Measurements from ENCODE around the gene TARBP1.
A peak's percentile ranks its signal among the peaks of the same experiment; 100 is the strongest.

Gene TARBP1

DNA sequence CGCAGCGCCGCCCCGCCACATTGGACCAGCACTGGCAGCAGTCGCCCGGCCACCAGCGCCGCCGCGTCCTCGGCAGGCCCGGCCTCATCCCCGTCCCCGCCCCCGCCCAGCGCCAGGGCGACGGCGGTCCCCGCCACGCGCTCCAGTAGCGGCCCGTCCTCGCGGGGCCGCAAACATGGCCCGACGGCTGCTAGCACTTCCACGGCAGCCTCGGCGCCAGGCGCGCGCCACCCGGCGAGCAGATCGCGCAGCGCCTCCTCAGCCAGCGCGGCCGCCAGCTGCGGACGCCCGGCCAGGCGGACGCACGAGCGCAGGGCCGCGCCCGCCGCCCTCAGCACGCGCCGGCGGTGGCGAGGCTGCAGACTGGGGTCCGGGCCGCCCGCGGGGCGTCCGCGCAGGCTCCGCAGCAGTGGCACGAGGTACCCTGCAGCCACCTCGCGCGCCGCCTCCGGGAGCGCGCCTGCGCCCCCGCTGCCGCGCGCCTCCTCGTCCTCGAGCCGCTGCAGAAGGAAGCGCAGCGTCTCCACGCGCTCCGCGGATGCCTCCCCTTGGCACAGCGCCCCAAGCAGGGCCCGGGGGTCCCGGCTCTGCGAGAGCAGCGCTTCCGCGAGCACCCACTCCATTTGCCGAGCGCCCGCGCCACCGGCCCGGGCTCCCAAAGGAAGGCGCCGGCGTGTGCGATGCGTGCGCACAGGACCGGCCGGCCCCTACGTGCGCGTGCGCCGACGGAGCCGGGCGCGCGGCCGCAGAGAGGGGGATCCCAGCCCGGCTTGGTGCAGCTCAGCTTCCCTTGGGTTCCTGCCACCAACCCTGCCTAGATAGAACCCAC, at the start of gene TARBP1:
TSS of gene TARBP1 (minus strand) at position 699 of the 829 bp plus-strand sequence. CDS start at position 623, 76 bp downstream.
- Histone ChIP-seq H3K36me3 (ENCODE audit: control insufficient read depth, insufficient read depth, low read length) (no peaks in the 10 kb centered on the region; the same call in 1 of the 2 replicates), H3K27me3 (ENCODE audit: control insufficient read depth, insufficient read depth, low read length) (peaks cover 4% of the 10 kb centered on the region; the same call in 1 of the 2 replicates), H3K4me3 (ENCODE audit: low read length) (peak within 1 kb of the TSS; percentile 66), H3K27ac (ENCODE audit: low read length) (no peak within 1 kb of the TSS), H3K4me1 (ENCODE audit: control insufficient read depth, insufficient read depth, low read length) (peaks cover 2% of the 10 kb centered on the region), H3K9me3 (ENCODE audit: control insufficient read depth, insufficient read depth, low read length) (no peaks in the 10 kb centered on the region)
- DNase-seq (ENCODE audit: low read depth, low spot score), result peak; percentile 29
- WGBS (ENCODE audit: insufficient coverage, insufficient read length), result no CpG with 5 or more reads among the region's 122 CpGs

- no peak for DNase-seq (ENCODE audit: low read depth, low spot score)
- no CpG with 5 or more reads among the region's 14 CpGs for WGBS (ENCODE audit: insufficient coverage, insufficient read length)
- Histone ChIP-seq H3K4me1 (ENCODE audit: control insufficient read depth, insufficient read depth, low read length) (no peaks in the 10 kb centered on the region; the same call in none of the 2 replicates), H3K27ac (ENCODE audit: low read length) (no peak overlapping the region), H3K36me3 (ENCODE audit: control insufficient read depth, insufficient read depth, low read length) (no peaks in the 10 kb centered on the region), H3K4me3 (ENCODE audit: low read length) (no peak overlapping the region), H3K9me3 (ENCODE audit: control insufficient read depth, insufficient read depth, low read length) (no peaks in the 10 kb centered on the region), H3K27me3 (ENCODE audit: control insufficient read depth, insufficient read depth, low read length) (no peaks in the 10 kb centered on the region)
Observed at GRCh38 chr1:234528074-234528865, 49.3 kb upstream of the TARBP1 start.

- WGBS (ENCODE audit: insufficient coverage, insufficient read length), result no CpG with 5 or more reads among the region's 6 CpGs
- Histone ChIP-seq H3K9me3 (ENCODE audit: control insufficient read depth, insufficient read depth, low read length) (no peaks in the 10 kb centered on the region), H3K36me3 (ENCODE audit: control insufficient read depth, insufficient read depth, low read length) (no peaks in the 10 kb centered on the region), H3K4me3 (ENCODE audit: low read length) (no peak overlapping the region), H3K4me1 (ENCODE audit: control insufficient read depth, insufficient read depth, low read length) (no peaks in the 10 kb centered on the region; the same call in none of the 2 replicates), H3K27me3 (ENCODE audit: control insufficient read depth, insufficient read depth, low read length) (no peaks in the 10 kb centered on the region), H3K27ac (ENCODE audit: low read length) (no peak overlapping the region)
- DNase-seq (ENCODE audit: low read depth, low spot score), result no peak
Observed at GRCh38 chr1:234527346-234527745, 48.4 kb upstream of the TARBP1 start.

- H3K4me1 ChIP-seq (ENCODE audit: control insufficient read depth, insufficient read depth, low read length), result no peaks in the 10 kb centered on the region; the same call in none of the 2 replicates
- H3K9me3 ChIP-seq (ENCODE audit: control insufficient read depth, insufficient read depth, low read length), result no peaks in the 10 kb centered on the region
- WGBS (ENCODE audit: insufficient coverage, insufficient read length), result no CpG with 5 or more reads among the region's 3 CpGs
- H3K4me3 ChIP-seq (ENCODE audit: low read length), result no peak overlapping the region
- DNase-seq (ENCODE audit: low read depth, low spot score), result no peak
- H3K27me3 ChIP-seq (ENCODE audit: control insufficient read depth, insufficient read depth, low read length), result no peaks in the 10 kb centered on the region
- H3K36me3 ChIP-seq (ENCODE audit: control insufficient read depth, insufficient read depth, low read length), result no peaks in the 10 kb centered on the region
- no peak overlapping the region for H3K27ac ChIP-seq (ENCODE audit: low read length)
Observed at GRCh38 chr1:234526922-234527321, 47.9 kb upstream of the TARBP1 start.

DNA sequence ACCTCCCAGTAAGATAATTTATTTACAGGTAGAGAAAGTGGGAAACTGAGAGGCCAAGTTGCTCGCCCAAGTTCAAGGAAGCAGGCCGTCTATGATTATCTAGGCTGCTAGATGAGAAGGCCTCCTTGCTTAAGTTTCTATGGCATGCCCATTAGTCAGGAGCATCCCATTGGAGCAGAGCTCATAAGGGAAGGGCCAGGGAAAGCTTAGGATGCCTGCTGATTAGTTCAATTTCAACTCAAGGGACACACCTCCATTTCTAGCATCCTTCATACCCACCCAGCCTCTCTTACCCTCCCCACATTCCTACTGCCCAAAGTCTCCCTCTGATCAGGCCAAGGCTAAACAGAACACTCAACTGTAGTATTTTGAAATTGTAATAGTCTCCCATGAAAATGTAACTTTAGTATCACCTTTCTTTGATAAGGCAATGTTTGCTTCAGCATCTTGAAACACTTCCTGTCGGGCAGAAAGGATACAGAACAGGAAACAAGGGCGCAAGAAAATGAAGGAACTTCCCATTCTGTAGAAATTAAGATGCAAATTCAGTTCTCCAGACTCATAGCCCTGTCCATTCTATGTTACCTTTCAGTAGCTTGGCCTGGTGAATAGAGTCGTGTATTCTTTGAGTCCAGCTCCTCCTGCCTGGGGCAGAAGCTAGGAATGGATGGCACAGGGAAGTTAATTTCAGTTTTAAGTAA, 46.3 kb upstream of the TARBP1 start:
- no peaks in the 10 kb centered on the region for H3K4me1 ChIP-seq (ENCODE audit: control insufficient read depth, insufficient read depth, low read length)
- H3K4me3 ChIP-seq (ENCODE audit: low read length), result no peak overlapping the region
- no peak for DNase-seq (ENCODE audit: low read depth, low spot score)
- no peaks in the 10 kb centered on the region for H3K27me3 ChIP-seq (ENCODE audit: control insufficient read depth, insufficient read depth, low read length)
- H3K27ac ChIP-seq (ENCODE audit: low read length), result no peak overlapping the region
- H3K9me3 ChIP-seq (ENCODE audit: control insufficient read depth, insufficient read depth, low read length), result no peaks in the 10 kb centered on the region
- no CpG with 5 or more reads among the region's 5 CpGs for WGBS (ENCODE audit: insufficient coverage, insufficient read length)
- H3K36me3 ChIP-seq (ENCODE audit: control insufficient read depth, insufficient read depth, low read length), result no peaks in the 10 kb centered on the region

GRCh38 chr1:234521836-234522235, 42.9 kb upstream of the TARBP1 start:
- DNase-seq (ENCODE audit: low read depth, low spot score), result no peak
- H3K4me1 ChIP-seq (ENCODE audit: control insufficient read depth, insufficient read depth, low read length), result no peaks in the 10 kb centered on the region
- H3K4me3 ChIP-seq (ENCODE audit: low read length), result no peak overlapping the region
- WGBS (ENCODE audit: insufficient coverage, insufficient read length), result no CpG with 5 or more reads among the region's 5 CpGs
- H3K27ac ChIP-seq (ENCODE audit: low read length), result no peak overlapping the region
- no peaks in the 10 kb centered on the region for H3K36me3 ChIP-seq (ENCODE audit: control insufficient read depth, insufficient read depth, low read length)
- no peaks in the 10 kb centered on the region for H3K27me3 ChIP-seq (ENCODE audit: control insufficient read depth, insufficient read depth, low read length)
- H3K9me3 ChIP-seq (ENCODE audit: control insufficient read depth, insufficient read depth, low read length), result no peaks in the 10 kb centered on the region

DNA sequence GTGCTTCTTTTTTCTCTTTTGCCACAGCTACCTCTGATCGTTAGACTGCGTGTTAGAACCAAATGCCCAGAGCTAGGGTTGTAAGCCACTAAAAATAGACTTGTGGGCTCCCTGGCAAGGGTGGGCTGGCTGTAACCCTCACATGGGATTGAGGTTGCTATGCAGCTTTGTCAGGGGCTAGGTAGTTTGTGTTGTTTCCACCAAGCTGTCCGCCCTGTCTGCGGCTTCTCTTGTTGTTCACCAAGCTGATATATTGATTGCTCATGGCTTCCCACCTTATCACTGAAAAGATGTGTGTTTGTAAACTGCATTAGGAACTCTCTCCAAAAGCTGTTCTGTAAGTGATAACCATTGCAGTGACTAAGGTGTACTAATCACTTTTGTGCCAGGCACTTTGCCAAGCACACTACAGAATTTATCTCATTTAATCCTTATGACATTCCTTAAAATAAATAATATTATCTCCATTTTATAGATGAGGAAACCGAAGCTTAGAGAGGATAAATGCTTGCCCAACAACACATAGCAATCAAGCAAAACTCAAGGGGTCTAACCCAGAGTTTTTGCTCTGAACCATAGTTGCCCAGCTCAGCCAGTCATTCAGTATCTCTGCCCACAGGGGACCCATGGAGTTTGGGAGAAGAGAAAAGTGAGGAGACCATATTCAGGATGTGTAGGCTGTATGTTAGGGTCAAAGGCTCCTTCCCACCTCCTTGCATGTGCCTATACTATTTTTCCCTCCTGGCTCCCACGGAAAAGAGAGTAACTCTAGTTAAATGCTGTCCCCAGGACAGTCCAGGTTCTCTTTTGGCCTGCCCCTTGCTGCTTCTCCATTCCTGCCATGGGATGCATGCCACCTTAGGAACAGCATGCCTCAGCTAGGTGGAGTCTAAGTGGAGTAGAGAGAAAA, 42.2 kb upstream of the TARBP1 start:
- Histone ChIP-seq H3K9me3 (ENCODE audit: control insufficient read depth, insufficient read depth, low read length) (no peaks in the 10 kb centered on the region), H3K4me1 (ENCODE audit: control insufficient read depth, insufficient read depth, low read length) (no peaks in the 10 kb centered on the region), H3K4me3 (ENCODE audit: low read length) (no peak overlapping the region), H3K27ac (ENCODE audit: low read length) (no peak overlapping the region), H3K36me3 (ENCODE audit: control insufficient read depth, insufficient read depth, low read length) (no peaks in the 10 kb centered on the region), H3K27me3 (ENCODE audit: control insufficient read depth, insufficient read depth, low read length) (no peaks in the 10 kb centered on the region)
- no peak for DNase-seq (ENCODE audit: low read depth, low spot score)
- no CpG with 5 or more reads among the region's 6 CpGs for WGBS (ENCODE audit: insufficient coverage, insufficient read length)

DNA sequence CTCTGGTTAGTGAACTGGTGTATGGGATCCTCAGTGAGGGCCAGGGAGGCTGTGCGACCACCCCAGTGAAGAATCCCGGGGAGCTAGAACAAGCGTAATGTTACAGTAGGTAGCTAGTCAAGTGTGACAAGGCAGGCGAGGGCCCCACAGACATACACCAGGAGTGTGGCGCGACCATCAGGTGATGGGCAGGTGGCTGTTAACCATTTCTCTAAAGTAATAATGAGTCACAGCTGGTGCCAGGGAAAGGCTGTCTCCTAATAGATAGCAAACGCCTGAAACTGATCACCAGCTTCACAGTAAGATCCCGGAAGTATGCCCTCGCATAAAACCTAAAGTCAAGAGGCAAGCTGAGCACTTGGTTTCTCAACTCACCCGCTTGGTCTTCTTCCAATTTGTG, 40.5 kb upstream of the TARBP1 start:
- H3K27me3 ChIP-seq (ENCODE audit: control insufficient read depth, insufficient read depth, low read length), result no peaks in the 10 kb centered on the region
- H3K9me3 ChIP-seq (ENCODE audit: control insufficient read depth, insufficient read depth, low read length), result no peaks in the 10 kb centered on the region
- no CpG with 5 or more reads among the region's 10 CpGs for WGBS (ENCODE audit: insufficient coverage, insufficient read length)
- H3K4me3 ChIP-seq (ENCODE audit: low read length), result no peak overlapping the region
- H3K27ac ChIP-seq (ENCODE audit: low read length), result no peak overlapping the region
- H3K36me3 ChIP-seq (ENCODE audit: control insufficient read depth, insufficient read depth, low read length), result no peaks in the 10 kb centered on the region
- no peak for DNase-seq (ENCODE audit: low read depth, low spot score)
- H3K4me1 ChIP-seq (ENCODE audit: control insufficient read depth, insufficient read depth, low read length), result no peaks in the 10 kb centered on the region

DNA sequence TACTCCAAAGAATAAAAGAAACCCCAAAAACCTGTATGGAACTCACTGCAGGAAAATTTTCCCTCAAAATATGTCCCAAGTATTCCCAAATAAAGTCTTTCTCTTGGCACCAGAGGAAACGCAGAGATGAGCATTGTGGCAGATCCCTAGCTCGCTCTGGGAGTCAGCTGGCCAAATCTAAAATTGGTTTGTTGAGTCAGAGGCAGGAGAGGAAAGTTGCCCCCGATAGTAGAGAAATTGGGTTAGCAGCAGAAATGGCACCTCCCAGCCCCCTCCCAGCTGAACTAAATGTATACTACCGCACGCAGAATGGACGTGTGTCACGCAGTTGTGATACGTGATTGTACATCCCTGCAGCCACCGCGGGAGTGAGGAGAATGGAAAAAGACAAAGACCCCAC, 39.9 kb upstream of the TARBP1 start:
- H3K4me3 ChIP-seq (ENCODE audit: low read length), result no peak overlapping the region
- no peak for DNase-seq (ENCODE audit: low read depth, low spot score)
- H3K9me3 ChIP-seq (ENCODE audit: control insufficient read depth, insufficient read depth, low read length), result no peaks in the 10 kb centered on the region
- H3K27me3 ChIP-seq (ENCODE audit: control insufficient read depth, insufficient read depth, low read length), result no peaks in the 10 kb centered on the region
- no peaks in the 10 kb centered on the region for H3K4me1 ChIP-seq (ENCODE audit: control insufficient read depth, insufficient read depth, low read length)
- H3K36me3 ChIP-seq (ENCODE audit: control insufficient read depth, insufficient read depth, low read length), result no peaks in the 10 kb centered on the region
- no peak overlapping the region for H3K27ac ChIP-seq (ENCODE audit: low read length)
- WGBS (ENCODE audit: insufficient coverage, insufficient read length), result no CpG with 5 or more reads among the region's 10 CpGs

Measured in iPS DF 6.9 (cell line).